HepG2 (cell line): ENCODE measurements around the gene SEMA7A. TPM values are rescaled to one million over a fixed set of nuclear protein-coding genes. Genes with fewer than 3 reads are reported as not detected.

Experiments used
- ATF2 ChIP-seq: sonication (generic); formaldehyde crosslinking; IDR thresholded peaks from 2 replicates; pipeline ENCODE4 v1.4.0; 2020; ENCODE audit warnings: missing genetic modification reagents
- BCLAF1 ChIP-seq: fragments of 450-650 bp; IDR thresholded peaks from 2 replicates; pipeline ENCODE4 v1.6.1; 2017; ENCODE audit warnings: mild to moderate bottlenecking
- CCAR2 ChIP-seq: fragments of 200-400 bp; formaldehyde crosslinking; optimal IDR thresholded peaks from 2 replicates; pipeline ENCODE3; 2018; ENCODE audit warnings: low read depth, mild to moderate bottlenecking, low read length, moderate library complexity
- ETV5 ChIP-seq: IDR thresholded peaks from 2 replicates; pipeline ENCODE4 v1.6.1; 2018; ENCODE audit warnings: missing biosample characterization, missing genetic modification reagents, inconsistent platforms, borderline replicate concordance
- FOSL2 ChIP-seq: sonication (generic); formaldehyde crosslinking; IDR thresholded peaks from 2 replicates; pipeline ENCODE4 v1.4.0; 2020; ENCODE audit warnings: missing genetic modification reagents
- KLF6 ChIP-seq: IDR thresholded peaks from 2 replicates; pipeline ENCODE4 v1.8.0; 2016; ENCODE audit warnings: missing biosample characterization, missing genetic modification reagents
- KMT2A ChIP-seq: sonication (generic); formaldehyde crosslinking; IDR thresholded peaks from 2 replicates; pipeline ENCODE4 v1.4.0; 2020; ENCODE audit warnings: missing genetic modification reagents
- MED13 ChIP-seq: sonication (generic); formaldehyde crosslinking; IDR thresholded peaks from 2 replicates; pipeline ENCODE4 v1.5.0; 2020; ENCODE audit warnings: missing genetic modification reagents
- NR1H2 ChIP-seq: sonication (generic); formaldehyde crosslinking; IDR thresholded peaks from 2 replicates; pipeline ENCODE4 v1.8.1; 2022; ENCODE audit warnings: low read depth, missing genetic modification reagents, borderline replicate concordance
- RAD21 ChIP-seq: fragments of 450-650 bp; formaldehyde crosslinking; IDR thresholded peaks from 2 replicates; pipeline ENCODE4 v1.5.0; 2020; ENCODE audit warnings: mild to moderate bottlenecking
- SMAD1 ChIP-seq: sonication (generic); formaldehyde crosslinking; IDR thresholded peaks from 2 replicates; pipeline ENCODE4 v1.4.0; 2020; ENCODE audit warnings: missing genetic modification reagents, low read depth, mild to moderate bottlenecking, borderline replicate concordance
- SRSF1 ChIP-seq: fragments of 200-400 bp; formaldehyde crosslinking; optimal IDR thresholded peaks from 2 replicates; pipeline ENCODE3; 2017; ENCODE audit warnings: mild to moderate bottlenecking, low read depth, low read length, moderate library complexity
- TAF1 ChIP-seq: sonication (generic); formaldehyde crosslinking; IDR thresholded peaks from 2 replicates; pipeline ENCODE4 v1.4.0; 2020; ENCODE audit warnings: missing genetic modification reagents
- TMF1 ChIP-seq: sonication (generic); formaldehyde crosslinking; IDR thresholded peaks from 2 replicates; pipeline ENCODE4 v1.8.1; 2022; ENCODE audit warnings: low read depth, missing genetic modification reagents
- YEATS2 ChIP-seq: sonication (generic); formaldehyde crosslinking; IDR thresholded peaks from 2 replicates; pipeline ENCODE4 v1.4.0; 2020; ENCODE audit warnings: missing genetic modification reagents, borderline replicate concordance
- ZFP36 ChIP-seq: fragments of 150-350 bp; IDR thresholded peaks from 2 replicates; pipeline ENCODE4 v1.6.1; 2018; ENCODE audit warnings: borderline replicate concordance, low read length, low read depth; ENCODE audit not compliant: partially characterized antibody
- ZFP90 ChIP-seq: sonication (generic); formaldehyde crosslinking; IDR thresholded peaks from 2 replicates; pipeline ENCODE4 v1.8.0; 2022; ENCODE audit warnings: missing genetic modification reagents, mild to moderate bottlenecking, inconsistent platforms, borderline replicate concordance
- ZNF263 ChIP-seq: sonication (generic); formaldehyde crosslinking; IDR thresholded peaks from 2 replicates; pipeline ENCODE4 v1.4.0; 2020; ENCODE audit warnings: missing genetic modification reagents
- ZNF296 ChIP-seq: sonication (generic); formaldehyde crosslinking; conservative IDR thresholded peaks from 2 replicates; pipeline ENCODE4 v1.5.0; 2020; ENCODE audit warnings: mild to moderate bottlenecking, missing genetic modification reagents
- ZNF350 ChIP-seq: sonication (generic); formaldehyde crosslinking; IDR thresholded peaks from 2 replicates; pipeline ENCODE4 v1.4.0; 2020; ENCODE audit warnings: mild to moderate bottlenecking, low read depth, missing genetic modification reagents, borderline replicate concordance
- ZNF552 ChIP-seq: sonication (generic); formaldehyde crosslinking; IDR thresholded peaks from 2 replicates; pipeline ENCODE4 v1.9.0; 2022; ENCODE audit warnings: missing genetic modification reagents, mild to moderate bottlenecking, borderline replicate concordance
- polyA plus RNA-seq, 8 experiments: library from polyadenylated mRNA; depleted of rRNA in 3 of 8; stranded (reverse) in 7 of 8; unstranded in 1 of 8; fragments of >200 nt; fragmentation: Illumina TruSeq in 4 of 8; extraction: Trizol in 4 of 8; gene quantifications; 2 replicates each; pipeline versions ENCODE4 v1.2.1 to v1.2.3, GENCODE V29; 2011 to 2016; ENCODE audit warnings: low read depth in 4 of 8, missing spikeins in 1 of 8, mixed read lengths in 1 of 8; ENCODE audit not compliant: insufficient read depth in 1 of 8
- total RNA-seq, 5 experiments: library from RNA; depleted of rRNA; stranded (reverse); fragments of >200 nt; fragmentation: Illumina TruSeq; extraction: Trizol; gene quantifications; 2 replicates each; pipeline ENCODE4 v1.2.3, GENCODE V29; 2016; ENCODE audit warnings: low read depth in 1 of 5
- TF ChIP-seq, protein P1 (sequence below): sonication (generic); formaldehyde crosslinking; IDR thresholded peaks from 2 replicates; pipeline ENCODE4 v1.4.0; 2020; ENCODE audit warnings: mild to moderate bottlenecking, low read depth, missing genetic modification reagents
- TF ChIP-seq, protein P2 (sequence below): sonication (generic); formaldehyde crosslinking; conservative IDR thresholded peaks from 2 replicates; pipeline ENCODE4 v1.8.0; 2022; ENCODE audit warnings: mild to moderate bottlenecking, moderate library complexity, missing genetic modification reagents

Gene SEMA7A
- total and polyA plus RNA-seq, 2 of the 13 experiments (the other 11 are each of a cell fraction or from before 2014, with no cell fraction given) = 9.0 to 15.8 TPM

GRCh38 chr15:74382004-74382816 is 51.5 kb downstream of the SEMA7A start (continued):
- TF ChIP-seq ZFP36 (no peak), BCLAF1 (no peak), ZFP90 (no peak), ATF2 (CRISPR knock-in tag) (peak; percentile 39; the same call in 1 of the 2 replicates), TAF1 (no peak), RAD21 (peak; percentile 99), ZNF263 (CRISPR knock-in tag) (peak; percentile 53; the same call in 1 of the 2 replicates), YEATS2 (CRISPR knock-in tag) (peak; percentile 36; the same call in 1 of the 2 replicates), ZNF552 (no peak), NR1H2 (no peak), CCAR2 (no peak), MED13 (CRISPR knock-in tag) (no peak), FOSL2 (CRISPR knock-in tag) (peak; percentile 28; the same call in 1 of the 2 replicates), ZNF296 (CRISPR knock-in tag) (no peak), TMF1 (CRISPR knock-in tag) (no peak), SRSF1 (no peak), ETV5 (CRISPR knock-in tag) (no peak), KMT2A (CRISPR knock-in tag) (no peak), KLF6 (CRISPR knock-in tag) (peak; percentile 73; the same call in 1 of the 2 replicates), SMAD1 (CRISPR knock-in tag) (no peak), ZNF350 (CRISPR knock-in tag) (peak; percentile 55; the same call in 1 of the 2 replicates)
- TF ChIP-seq, protein P1, sequence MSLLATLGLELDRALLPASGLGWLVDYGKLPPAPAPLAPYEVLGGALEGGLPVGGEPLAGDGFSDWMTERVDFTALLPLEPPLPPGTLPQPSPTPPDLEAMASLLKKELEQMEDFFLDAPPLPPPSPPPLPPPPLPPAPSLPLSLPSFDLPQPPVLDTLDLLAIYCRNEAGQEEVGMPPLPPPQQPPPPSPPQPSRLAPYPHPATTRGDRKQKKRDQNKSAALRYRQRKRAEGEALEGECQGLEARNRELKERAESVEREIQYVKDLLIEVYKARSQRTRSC (CRISPR knock-in tag) = no peak
- TF ChIP-seq, protein P2, sequence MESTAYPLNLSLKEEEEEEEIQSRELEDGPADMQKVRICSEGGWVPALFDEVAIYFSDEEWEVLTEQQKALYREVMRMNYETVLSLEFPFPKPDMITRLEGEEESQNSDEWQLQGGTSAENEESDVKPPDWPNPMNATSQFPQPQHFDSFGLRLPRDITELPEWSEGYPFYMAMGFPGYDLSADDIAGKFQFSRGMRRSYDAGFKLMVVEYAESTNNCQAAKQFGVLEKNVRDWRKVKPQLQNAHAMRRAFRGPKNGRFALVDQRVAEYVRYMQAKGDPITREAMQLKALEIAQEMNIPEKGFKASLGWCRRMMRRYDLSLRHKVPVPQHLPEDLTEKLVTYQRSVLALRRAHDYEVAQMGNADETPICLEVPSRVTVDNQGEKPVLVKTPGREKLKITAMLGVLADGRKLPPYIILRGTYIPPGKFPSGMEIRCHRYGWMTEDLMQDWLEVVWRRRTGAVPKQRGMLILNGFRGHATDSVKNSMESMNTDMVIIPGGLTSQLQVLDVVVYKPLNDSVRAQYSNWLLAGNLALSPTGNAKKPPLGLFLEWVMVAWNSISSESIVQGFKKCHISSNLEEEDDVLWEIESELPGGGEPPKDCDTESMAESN (CRISPR knock-in tag) = no peak; the same call in 1 of the 2 replicates
